Testis (tissue), 3 donors: ENCODE data around the gene DUOX1. TPM values are rescaled to one million over a fixed set of nuclear protein-coding genes. Genes with fewer than 3 reads are reported as not detected.

Experiments used
- DNase-seq: peaks from one replicate; pipeline ENCODE4 v3.0.0-alpha.2; 2019
- H3K27ac ChIP-seq, 2 donors: fragments of 200-600 bp; sonication (generic); one replicate each; pipeline ENCODE4 v1.5.1; 2019
- H3K27me3 ChIP-seq: fragments of 200-600 bp; sonication (generic); one replicate; pipeline ENCODE4 v1.5.1; 2019
- H3K36me3 ChIP-seq: fragments of 200-600 bp; sonication (generic); one replicate; pipeline ENCODE4 v1.5.1; 2017; ENCODE audit warnings: low read depth; ENCODE audit errors: missing control alignments
- H3K4me1 ChIP-seq: fragments of 200-600 bp; sonication (generic); one replicate; pipeline ENCODE4 v1.5.1; 2019
- H3K4me3 ChIP-seq, 2 donors: fragments of 200-600 bp; sonication (generic); one replicate each; pipeline ENCODE4 v1.5.1; 2017 to 2019
- H3K9me3 ChIP-seq: fragments of 200-600 bp; sonication (generic); one replicate; pipeline ENCODE4 v1.5.1; 2017
- POLR2A ChIP-seq: fragments of 450-650 bp; IDR thresholded peaks from one replicate; pipeline ENCODE4 v1.6.1; 2017; ENCODE audit warnings: antibody characterized with exemption, mild to moderate bottlenecking, moderate library complexity
- WGBS, 2 donors: methylation state at CpG; one replicate each; pipeline ENCODE4 v1.1.5; 2018; 5-methylcytosine and 5-hydroxymethylcytosine counted together
- intact Hi-C: fragments of 100-400 bp; cut with DNase I; formaldehyde crosslinking; loops from one replicate; pipeline ENCODE4 v1.15.1; 2023; ENCODE audit warnings: low total_unique reads
- polyA plus RNA-seq: library from polyadenylated mRNA; stranded (reverse); fragments of 350-450 nt; fragmentation: Illumina TruSeq; extraction: RNeasy Lipid Tissue Mini Kit (QIAGEN cat#74804); gene quantifications from one replicate; pipeline ENCODE4 v1.2.3, GENCODE V29; 2014; ENCODE audit warnings: low read depth, low replicate concordance; ENCODE audit not compliant: insufficient read depth
- total RNA-seq, 2 donors: library from RNA; depleted of rRNA; stranded (reverse); fragments of >200 nt; gene quantifications; one replicate each; pipeline ENCODE4 v1.2.3, GENCODE V29; 2016
- TF ChIP-seq, protein P1 (sequence below), 3 experiments: fragments of 450-650 bp in 2 of 3; fragments of 200-600 bp in 1 of 3; sonication (generic) in 1 of 3; IDR thresholded peaks; one replicate each; pipeline ENCODE4 v1.5.1; 2016 to 2019; ENCODE audit warnings: antibody characterized with exemption in 3 of 3, mild to moderate bottlenecking in 2 of 3, moderate library complexity in 1 of 3

Gene DUOX1
- total and polyA plus RNA-seq, 3 donors from 2014 or later, result 2.8 to 5.7 (median 5.3) TPM

DNA sequence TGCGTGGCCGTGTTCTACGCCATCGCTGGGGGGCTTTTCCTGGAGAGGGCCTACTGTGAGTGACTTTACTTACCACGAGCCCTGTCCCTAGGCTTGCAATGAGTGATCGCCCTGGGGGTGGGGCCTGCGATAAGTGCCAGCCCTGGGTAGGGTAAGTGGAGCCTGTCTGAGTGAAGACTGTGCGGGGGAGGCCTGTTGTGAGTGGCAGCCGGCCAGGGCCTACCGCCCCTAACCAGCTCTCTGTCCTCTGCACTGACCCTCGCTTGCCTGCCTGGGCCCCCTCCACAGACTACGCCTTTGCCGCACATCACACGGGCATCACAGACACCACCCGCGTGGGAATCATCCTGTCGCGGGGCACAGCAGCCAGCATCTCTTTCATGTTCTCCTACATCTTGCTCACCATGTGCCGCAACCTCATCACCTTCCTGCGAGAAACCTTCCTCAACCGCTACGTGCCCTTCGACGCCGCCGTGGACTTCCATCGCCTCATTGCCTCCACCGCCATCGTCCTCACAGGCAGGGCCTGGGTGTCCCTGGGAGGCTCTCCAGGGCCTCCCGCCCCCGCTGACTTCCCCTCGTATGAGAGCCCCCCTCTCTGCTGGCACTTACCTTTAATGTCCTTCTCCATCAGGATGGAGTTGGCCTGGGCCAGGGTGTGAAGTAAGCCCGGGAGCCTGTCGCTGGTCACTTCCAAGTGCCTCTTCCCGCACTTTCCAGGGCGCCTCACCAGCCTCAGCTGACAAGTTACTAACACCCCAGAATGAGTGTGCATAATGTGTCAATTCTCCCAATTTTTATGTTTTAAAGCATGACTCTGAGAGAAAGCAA lies 22.4 kb downstream of the DUOX1 start:
- intact Hi-C loops, result loop anchor here (10.0 kb wide), 1 partner anchor 253 kb away; a partner anchor contains a TSS
- Histone ChIP-seq H3K27me3 (no peaks in the 10 kb centered on the region), H3K9me3 (no peaks in the 10 kb centered on the region), H3K4me3 (no peak overlapping the region), H3K27ac (no peak overlapping the region), H3K4me1 (no peaks in the 10 kb centered on the region), H3K36me3 (no peaks in the 10 kb centered on the region)
- no peak for DNase-seq
- TF ChIP-seq, protein P1, sequence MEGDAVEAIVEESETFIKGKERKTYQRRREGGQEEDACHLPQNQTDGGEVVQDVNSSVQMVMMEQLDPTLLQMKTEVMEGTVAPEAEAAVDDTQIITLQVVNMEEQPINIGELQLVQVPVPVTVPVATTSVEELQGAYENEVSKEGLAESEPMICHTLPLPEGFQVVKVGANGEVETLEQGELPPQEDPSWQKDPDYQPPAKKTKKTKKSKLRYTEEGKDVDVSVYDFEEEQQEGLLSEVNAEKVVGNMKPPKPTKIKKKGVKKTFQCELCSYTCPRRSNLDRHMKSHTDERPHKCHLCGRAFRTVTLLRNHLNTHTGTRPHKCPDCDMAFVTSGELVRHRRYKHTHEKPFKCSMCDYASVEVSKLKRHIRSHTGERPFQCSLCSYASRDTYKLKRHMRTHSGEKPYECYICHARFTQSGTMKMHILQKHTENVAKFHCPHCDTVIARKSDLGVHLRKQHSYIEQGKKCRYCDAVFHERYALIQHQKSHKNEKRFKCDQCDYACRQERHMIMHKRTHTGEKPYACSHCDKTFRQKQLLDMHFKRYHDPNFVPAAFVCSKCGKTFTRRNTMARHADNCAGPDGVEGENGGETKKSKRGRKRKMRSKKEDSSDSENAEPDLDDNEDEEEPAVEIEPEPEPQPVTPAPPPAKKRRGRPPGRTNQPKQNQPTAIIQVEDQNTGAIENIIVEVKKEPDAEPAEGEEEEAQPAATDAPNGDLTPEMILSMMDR (IDR thresholded peaks at IDR 0.05), result no peak
- TF ChIP-seq POLR2A, result no peak
- WGBS, 2 donors, result 72 to 75% methylated on average over 36 of the region's 36 CpGs

DNA sequence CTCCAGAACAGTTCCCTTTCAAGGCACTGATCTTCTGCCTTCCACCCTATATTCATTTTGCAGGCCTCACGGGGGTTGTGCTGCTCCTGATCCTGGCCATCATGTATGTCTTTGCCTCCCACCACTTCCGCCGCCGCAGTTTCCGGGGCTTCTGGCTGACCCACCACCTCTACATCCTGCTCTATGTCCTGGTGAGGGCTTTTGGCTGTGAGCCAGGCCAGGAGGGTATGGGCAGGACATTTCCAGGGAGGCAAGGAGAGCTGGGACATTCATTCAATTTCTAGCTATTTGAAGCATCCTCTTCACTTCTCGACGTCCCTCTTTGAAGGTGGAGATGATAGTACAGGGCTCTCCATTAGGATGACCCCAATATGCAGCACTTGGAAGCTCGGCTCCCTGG lies 25.9 kb downstream of the DUOX1 start:
- Histone ChIP-seq H3K36me3 (no peaks in the 10 kb centered on the region), H3K27me3 (no peaks in the 10 kb centered on the region), H3K4me1 (no peaks in the 10 kb centered on the region), H3K4me3 (no peak overlapping the region), H3K27ac (no peak overlapping the region), H3K9me3 (no peaks in the 10 kb centered on the region)
- TF ChIP-seq, protein P1 (IDR thresholded peaks at IDR 0.05), result no peak
- no peak for TF ChIP-seq POLR2A
- no peak for DNase-seq
- intact Hi-C loops, result loop anchor here (10.0 kb wide), 1 partner anchor 249 kb away; a partner anchor contains a TSS
- WGBS, 2 donors, result 68 to 86% methylated on average over 7 to 8 of the region's 8 CpGs

DNA sequence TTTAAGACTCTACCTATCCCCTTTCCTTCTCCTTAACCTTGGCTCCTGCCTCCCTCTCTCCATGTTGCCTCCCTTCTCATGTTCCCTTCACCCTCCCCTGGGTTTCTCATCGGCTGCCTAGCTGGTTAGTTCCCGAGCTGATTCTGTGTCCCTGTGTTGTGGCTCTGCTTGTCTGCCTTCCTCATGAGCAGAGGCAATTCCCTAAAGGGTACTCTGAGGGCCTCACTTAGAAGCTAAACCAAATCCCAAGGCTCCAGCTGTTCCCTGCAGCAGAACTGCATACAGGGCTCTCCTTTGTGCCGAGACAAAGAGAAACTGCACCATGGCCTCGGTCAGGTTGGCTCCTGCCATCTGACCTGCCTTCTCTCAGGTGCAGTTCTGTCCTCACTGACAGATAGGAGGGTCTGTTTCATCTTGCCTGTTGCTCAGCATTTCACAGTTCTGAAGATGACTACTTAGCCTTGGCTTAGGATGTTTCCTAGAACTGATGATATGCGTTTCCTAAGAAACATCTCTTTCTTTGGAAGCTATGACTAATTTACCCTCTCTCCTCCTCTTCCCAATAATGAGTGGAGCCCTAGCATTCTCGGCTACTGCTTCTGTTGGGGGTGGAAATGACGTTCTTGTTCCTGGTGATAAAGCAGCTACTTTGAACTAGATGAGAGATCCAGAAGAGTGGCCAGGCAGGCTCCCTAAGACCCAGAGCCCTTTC lies 27.1 kb downstream of the DUOX1 start:
- 64 to 74% methylated on average over 6 to 7 of the region's 7 CpGs for WGBS, 2 donors
- H3K4me1 ChIP-seq, result no peaks in the 10 kb centered on the region
- DNase-seq, result no peak
- no peaks in the 10 kb centered on the region for H3K36me3 ChIP-seq
- no peak overlapping the region for H3K4me3 ChIP-seq
- intact Hi-C loops, result loop anchor here (10.0 kb wide), 1 partner anchor 248 kb away; a partner anchor contains a TSS
- no peaks in the 10 kb centered on the region for H3K27me3 ChIP-seq
- no peak overlapping the region for H3K27ac ChIP-seq
- H3K9me3 ChIP-seq, result no peaks in the 10 kb centered on the region
- TF ChIP-seq POLR2A, result no peak
- TF ChIP-seq, protein P1 (IDR thresholded peaks at IDR 0.05), result no peak

DNA sequence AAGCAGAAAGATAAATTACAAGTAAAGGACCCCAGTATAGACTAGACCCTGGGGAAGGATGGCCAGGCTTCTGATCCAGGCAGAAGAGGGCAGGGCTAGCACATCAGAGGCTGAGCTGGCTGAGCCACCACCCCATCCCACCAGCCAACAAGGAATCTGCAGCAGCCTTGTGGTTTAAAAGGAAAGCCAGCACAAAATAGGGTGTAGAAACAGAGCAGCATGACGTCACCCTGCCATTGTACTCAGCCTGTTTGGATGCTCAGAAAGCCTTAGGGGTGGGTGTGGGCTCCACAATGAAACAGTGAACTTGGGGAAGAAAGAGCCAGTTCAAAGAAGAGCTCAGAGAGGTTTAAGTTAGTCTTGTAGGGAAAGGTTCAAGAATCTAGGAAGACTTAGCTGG lies 28.2 kb downstream of the DUOX1 start:
- H3K4me3 ChIP-seq, result no peak overlapping the region
- WGBS, 2 donors, result 82 to 100% methylated on average over 1 of the region's 1 CpG
- no peaks in the 10 kb centered on the region for H3K9me3 ChIP-seq
- peaks cover 4% of the 10 kb centered on the region for H3K4me1 ChIP-seq
- intact Hi-C loops, result loop anchor here (10.0 kb wide), 1 partner anchor 247 kb away; a partner anchor contains a TSS
- no peaks in the 10 kb centered on the region for H3K36me3 ChIP-seq
- no peaks in the 10 kb centered on the region for H3K27me3 ChIP-seq
- no peak for DNase-seq
- TF ChIP-seq, protein P1 (IDR thresholded peaks at IDR 0.05), result no peak
- no peak for TF ChIP-seq POLR2A
- H3K27ac ChIP-seq, result no peak overlapping the region
